Measurements from ENCODE around the gene KDM1B.

DNA sequence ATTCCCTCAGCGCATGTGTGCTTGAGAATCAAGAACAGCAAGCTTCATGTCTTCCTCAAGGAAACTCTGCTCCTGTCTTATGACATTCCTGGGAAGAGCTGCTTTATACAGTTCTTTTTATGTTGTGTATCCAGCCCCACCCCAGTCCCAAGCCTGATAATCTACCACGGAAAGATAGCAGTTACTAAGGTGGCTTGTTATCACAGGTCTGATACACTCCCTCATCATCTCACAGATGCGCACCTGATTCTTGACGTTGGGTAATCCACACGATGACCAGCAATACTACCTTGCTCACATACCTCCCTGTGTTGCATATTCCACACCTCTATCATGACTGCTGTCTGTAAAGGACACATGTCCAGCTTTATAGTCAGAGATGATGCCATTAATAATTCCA is 36.0 kb upstream of the KDM1B start:
- TF ChIP-seq, protein P1, sequence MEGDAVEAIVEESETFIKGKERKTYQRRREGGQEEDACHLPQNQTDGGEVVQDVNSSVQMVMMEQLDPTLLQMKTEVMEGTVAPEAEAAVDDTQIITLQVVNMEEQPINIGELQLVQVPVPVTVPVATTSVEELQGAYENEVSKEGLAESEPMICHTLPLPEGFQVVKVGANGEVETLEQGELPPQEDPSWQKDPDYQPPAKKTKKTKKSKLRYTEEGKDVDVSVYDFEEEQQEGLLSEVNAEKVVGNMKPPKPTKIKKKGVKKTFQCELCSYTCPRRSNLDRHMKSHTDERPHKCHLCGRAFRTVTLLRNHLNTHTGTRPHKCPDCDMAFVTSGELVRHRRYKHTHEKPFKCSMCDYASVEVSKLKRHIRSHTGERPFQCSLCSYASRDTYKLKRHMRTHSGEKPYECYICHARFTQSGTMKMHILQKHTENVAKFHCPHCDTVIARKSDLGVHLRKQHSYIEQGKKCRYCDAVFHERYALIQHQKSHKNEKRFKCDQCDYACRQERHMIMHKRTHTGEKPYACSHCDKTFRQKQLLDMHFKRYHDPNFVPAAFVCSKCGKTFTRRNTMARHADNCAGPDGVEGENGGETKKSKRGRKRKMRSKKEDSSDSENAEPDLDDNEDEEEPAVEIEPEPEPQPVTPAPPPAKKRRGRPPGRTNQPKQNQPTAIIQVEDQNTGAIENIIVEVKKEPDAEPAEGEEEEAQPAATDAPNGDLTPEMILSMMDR (IDR thresholded peaks at IDR 0.05): no peak
- no peak for TF ChIP-seq EZH2phosphoT487 (IDR thresholded peaks at IDR 0.05)

Data from neural progenitor cell (in vitro differentiated cells).